GM12801 (cell line): ENCODE data around the gene TMEM14B.

Experiments used
- CTCF ChIP-seq: IDR thresholded peaks from one replicate; pipeline ENCODE4 v1.5.1; 2011; ENCODE audit warnings: control low read depth; ENCODE audit not compliant: insufficient read length; ENCODE audit errors: extremely low read depth

The TMEM14B gene

GRCh38 chr6:10722820-10723566 is 24.6 kb upstream of the TMEM14B start, which contains the start of gene TMEM14C:
Gene TMEM14C, plus strand, starts transcription at chr6:10723070. Its CDS starts 1,544 bp downstream, at chr6:10724614.
- no peak for TF ChIP-seq CTCF

GRCh38 chr6:10723567-10723881 is 24.1 kb upstream of the TMEM14B start:
- TF ChIP-seq CTCF, result no peak

GRCh38 chr6:10725044-10725443 is 22.6 kb upstream of the TMEM14B start:
- no peak for TF ChIP-seq CTCF

GRCh38 chr6:10725716-10726115 is 21.9 kb upstream of the TMEM14B start:
- TF ChIP-seq CTCF, result no peak

- no peak for TF ChIP-seq CTCF
These were observed 17.4 kb upstream of the TMEM14B start for GRCh38 chr6:10730254-10730653.

- no peak for TF ChIP-seq CTCF
These were observed 14.4 kb upstream of the TMEM14B start for GRCh38 chr6:10733151-10733715.

- no peak for TF ChIP-seq CTCF
These were observed 13.7 kb upstream of the TMEM14B start for GRCh38 chr6:10733863-10734262.
